Cardiac fibroblast (primary cell): ENCODE measurements around the gene HABP4.

Experiments used
- DNase-seq, 2 donors: peaks; one replicate each; pipeline versions ENCODE4 v3.0.0 to v3.0.0-alpha.2; 2010; ENCODE audit warnings: low read depth in 2 of 2
- H3K4me3 ChIP-seq, 2 donors: replicated peaks in 1 of 2; 1 replicate in 1 of 2; 2 replicates in 1 of 2; pipeline ENCODE4 v1.5.1; 2011; ENCODE audit warnings: low read depth in 2 of 2, low read length in 2 of 2, mild to moderate bottlenecking in 2 of 2, moderate library complexity in 1 of 2
- TF ChIP-seq, protein P1 (sequence below): IDR thresholded peaks from one replicate; pipeline ENCODE4 v1.5.1; 2011; ENCODE audit warnings: low read depth, mild to moderate bottlenecking, low read length, inconsistent platforms

HABP4 gene

DNA sequence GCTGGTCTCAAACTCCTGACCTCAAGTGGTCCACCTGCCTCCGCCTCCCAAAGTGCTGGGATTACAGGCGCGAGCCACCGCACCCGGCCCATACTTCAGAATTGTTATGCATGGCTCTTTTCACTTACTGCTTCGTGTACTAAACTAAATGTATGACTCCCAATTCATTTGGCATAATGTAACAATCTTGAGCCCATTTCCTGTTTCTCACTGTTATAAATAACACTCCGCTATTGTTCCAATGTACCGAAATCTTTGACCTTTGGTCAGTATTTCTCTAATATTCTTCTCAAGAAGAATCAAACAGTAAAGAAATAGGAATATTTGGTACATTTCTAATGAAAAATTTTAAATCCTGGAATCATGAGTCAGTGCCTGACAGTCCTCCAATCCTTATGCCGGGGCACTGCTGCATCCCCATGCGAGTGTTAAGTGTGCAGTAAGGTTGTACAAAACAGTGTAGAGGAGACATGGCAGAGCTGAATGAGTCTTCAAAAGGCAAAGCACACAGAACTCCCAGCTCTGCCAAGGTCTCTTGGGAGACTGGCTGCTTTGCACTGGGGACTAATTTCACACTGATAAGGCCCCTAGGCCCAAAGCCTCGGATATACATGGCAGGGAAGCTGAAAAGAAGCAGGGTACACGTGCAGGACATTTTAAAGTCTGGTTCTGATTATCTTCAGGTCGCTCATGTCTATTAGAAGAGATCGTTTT is 58.4 kb downstream of the HABP4 start:
- no peak overlapping the region for H3K4me3 ChIP-seq
- DNase-seq: no peak
- TF ChIP-seq, protein P1, sequence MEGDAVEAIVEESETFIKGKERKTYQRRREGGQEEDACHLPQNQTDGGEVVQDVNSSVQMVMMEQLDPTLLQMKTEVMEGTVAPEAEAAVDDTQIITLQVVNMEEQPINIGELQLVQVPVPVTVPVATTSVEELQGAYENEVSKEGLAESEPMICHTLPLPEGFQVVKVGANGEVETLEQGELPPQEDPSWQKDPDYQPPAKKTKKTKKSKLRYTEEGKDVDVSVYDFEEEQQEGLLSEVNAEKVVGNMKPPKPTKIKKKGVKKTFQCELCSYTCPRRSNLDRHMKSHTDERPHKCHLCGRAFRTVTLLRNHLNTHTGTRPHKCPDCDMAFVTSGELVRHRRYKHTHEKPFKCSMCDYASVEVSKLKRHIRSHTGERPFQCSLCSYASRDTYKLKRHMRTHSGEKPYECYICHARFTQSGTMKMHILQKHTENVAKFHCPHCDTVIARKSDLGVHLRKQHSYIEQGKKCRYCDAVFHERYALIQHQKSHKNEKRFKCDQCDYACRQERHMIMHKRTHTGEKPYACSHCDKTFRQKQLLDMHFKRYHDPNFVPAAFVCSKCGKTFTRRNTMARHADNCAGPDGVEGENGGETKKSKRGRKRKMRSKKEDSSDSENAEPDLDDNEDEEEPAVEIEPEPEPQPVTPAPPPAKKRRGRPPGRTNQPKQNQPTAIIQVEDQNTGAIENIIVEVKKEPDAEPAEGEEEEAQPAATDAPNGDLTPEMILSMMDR: no peak

DNA sequence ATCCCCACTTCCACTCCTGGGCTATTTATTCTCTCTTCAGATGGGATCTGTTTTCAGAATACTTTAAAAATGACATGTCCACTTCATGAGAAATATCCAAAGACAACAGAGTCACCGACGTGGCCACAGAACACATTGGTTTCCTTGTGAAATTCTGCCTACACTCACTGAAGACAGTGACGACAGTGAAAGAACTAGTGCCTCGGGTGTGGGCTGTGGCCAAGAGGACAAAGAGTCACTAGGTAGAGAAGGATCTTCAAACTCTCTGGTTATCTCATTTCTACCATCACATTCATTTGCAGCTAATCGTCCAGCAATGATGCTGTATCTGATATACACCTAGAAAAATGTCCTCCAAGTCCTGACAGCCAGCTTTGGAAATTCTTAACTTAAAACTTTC is 59.1 kb downstream of the HABP4 start:
- H3K4me3 ChIP-seq: no peak overlapping the region
- no peak for DNase-seq
- TF ChIP-seq, protein P1: no peak

DNA sequence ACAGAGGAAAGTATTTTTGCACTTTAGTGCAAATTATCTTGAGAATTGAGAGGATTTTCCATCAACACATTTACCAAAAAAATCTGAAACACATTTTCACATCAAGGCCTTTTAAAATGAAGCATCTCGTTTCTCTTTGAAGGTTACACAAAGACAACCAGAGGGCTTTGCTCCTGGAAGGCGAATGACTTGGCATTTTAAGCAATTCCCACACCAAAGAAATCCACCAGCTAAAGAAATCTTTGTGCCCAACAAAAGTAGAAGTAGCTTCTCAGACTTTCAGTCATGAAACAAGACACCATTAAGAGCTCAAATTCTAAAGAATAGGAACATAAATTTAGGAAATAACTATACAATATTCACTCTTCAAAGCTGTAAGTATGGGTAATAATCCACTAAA is 59.9 kb downstream of the HABP4 start:
- TF ChIP-seq, protein P1: no peak
- DNase-seq: no peak
- no peak overlapping the region for H3K4me3 ChIP-seq

DNA sequence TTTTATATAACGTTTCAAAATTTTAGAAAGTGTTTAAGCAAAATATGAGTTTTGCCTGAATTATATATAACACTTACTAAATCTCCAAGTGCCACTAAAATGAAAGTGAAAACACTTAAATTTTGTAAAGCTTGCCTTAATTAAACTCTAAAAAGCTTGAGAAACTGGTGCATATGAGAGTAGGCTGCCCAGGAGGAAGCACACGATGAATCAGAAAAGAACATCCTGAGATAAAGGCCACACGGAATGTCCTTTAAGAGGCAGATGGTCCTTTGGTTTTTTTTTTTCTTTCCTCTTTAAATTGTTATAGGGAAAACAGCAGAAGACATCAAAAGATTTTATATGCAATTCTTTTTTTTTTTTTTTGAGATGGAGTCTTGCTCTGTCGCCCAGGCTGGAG is 60.3 kb downstream of the HABP4 start:
- peak in 1 of 2 donors; percentile 27 for DNase-seq
- H3K4me3 ChIP-seq: no peak overlapping the region
- TF ChIP-seq, protein P1: no peak

DNA sequence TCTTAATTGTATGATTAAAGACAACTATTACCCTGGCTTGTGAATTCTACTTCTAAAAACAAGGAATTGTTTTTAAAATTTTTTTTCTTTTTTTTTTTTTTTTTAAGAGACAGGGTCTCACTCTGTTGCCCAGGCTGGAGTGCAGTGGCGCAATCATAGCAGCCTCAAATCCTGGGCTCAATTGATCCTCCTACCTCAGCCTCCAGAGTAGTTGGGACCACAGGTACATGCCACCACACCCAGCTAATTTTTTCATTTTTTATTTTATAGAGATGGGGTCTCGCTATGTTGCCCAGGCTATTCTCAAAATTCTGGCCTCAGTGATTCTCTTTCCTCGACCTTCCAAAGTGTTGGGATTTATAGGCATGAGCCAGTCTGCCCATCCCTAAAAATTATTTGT is 62.3 kb downstream of the HABP4 start:
- TF ChIP-seq, protein P1: no peak
- no peak overlapping the region for H3K4me3 ChIP-seq
- no peak for DNase-seq

DNA sequence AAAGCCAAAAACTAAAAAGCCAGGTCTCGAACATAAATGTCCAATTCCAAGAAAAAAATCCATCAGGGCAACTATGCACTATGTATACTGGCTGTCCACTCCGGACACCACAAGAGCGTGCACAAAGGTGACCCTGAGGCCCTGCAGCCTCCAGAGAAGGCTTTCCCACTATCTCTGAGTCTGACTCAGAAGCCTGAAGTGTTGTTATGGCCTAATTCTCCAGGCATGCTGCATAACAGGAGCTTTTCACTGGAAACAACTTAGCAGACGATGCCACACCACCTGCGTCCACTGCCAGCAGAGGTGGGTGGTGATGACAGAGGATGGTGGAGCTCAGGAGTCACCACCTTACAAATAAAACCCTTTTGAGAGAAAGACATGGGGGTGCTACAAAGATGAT is 63.7 kb downstream of the HABP4 start:
- TF ChIP-seq, protein P1: no peak
- no peak overlapping the region for H3K4me3 ChIP-seq
- DNase-seq: no peak
